HEK293 (cell line): ENCODE measurements around the gene SUSD6.

ENCODE experiments used
- CTCF ChIP-seq: fragments of 450-650 bp; formaldehyde crosslinking; IDR thresholded peaks from 2 replicates; pipeline ENCODE4 v1.5.1; 2016; ENCODE audit warnings: missing biosample characterization, missing genetic modification characterization
- MYNN ChIP-seq: fragments of 450-650 bp; formaldehyde crosslinking; IDR thresholded peaks from 2 replicates; pipeline ENCODE4 v1.5.1; 2016; ENCODE audit warnings: missing biosample characterization, missing genetic modification characterization, borderline replicate concordance
- ZBTB21 ChIP-seq: fragments of 450-650 bp; formaldehyde crosslinking; IDR thresholded peaks from 2 replicates; pipeline ENCODE4 v1.5.1; 2017; ENCODE audit warnings: missing biosample characterization, missing genetic modification characterization
- ZFP3 ChIP-seq: fragments of 450-650 bp; formaldehyde crosslinking; IDR thresholded peaks from 2 replicates; pipeline ENCODE4 v1.5.1; 2016; ENCODE audit warnings: low read depth, missing biosample characterization, missing genetic modification characterization
- ZFP41 ChIP-seq: fragments of 450-650 bp; formaldehyde crosslinking; IDR thresholded peaks from 2 replicates; pipeline ENCODE4 v1.5.1; 2016; ENCODE audit warnings: missing biosample characterization, missing genetic modification characterization, borderline replicate concordance
- ZNF155 ChIP-seq: fragments of 450-650 bp; formaldehyde crosslinking; IDR thresholded peaks from 2 replicates; pipeline ENCODE4 v1.5.1; 2016; ENCODE audit warnings: missing biosample characterization, missing genetic modification characterization
- ZNF610 ChIP-seq: fragments of 450-650 bp; formaldehyde crosslinking; IDR thresholded peaks from 2 replicates; pipeline ENCODE4 v1.5.1; 2016; ENCODE audit warnings: missing biosample characterization, missing genetic modification characterization, borderline replicate concordance
- ZNF621 ChIP-seq: fragments of 450-650 bp; formaldehyde crosslinking; IDR thresholded peaks from 2 replicates; pipeline ENCODE4 v1.5.1; 2017; ENCODE audit warnings: missing biosample characterization, missing genetic modification characterization
- TF ChIP-seq, protein P1 (sequence below): fragments of 450-650 bp; formaldehyde crosslinking; IDR thresholded peaks from 2 replicates; pipeline ENCODE4 v1.5.1; 2017; ENCODE audit warnings: missing biosample characterization, missing genetic modification characterization
- TF ChIP-seq, protein P2 (sequence below): fragments of 450-650 bp; formaldehyde crosslinking; optimal IDR thresholded peaks from 2 replicates; pipeline ENCODE3; 2016; ENCODE audit warnings: missing biosample characterization, mild to moderate bottlenecking, missing genetic modification characterization
- TF ChIP-seq, protein P3 (sequence below): fragments of 450-650 bp; IDR thresholded peaks from 2 replicates; pipeline ENCODE4 v1.5.1; 2018; ENCODE audit warnings: missing biosample characterization, missing genetic modification characterization
- TF ChIP-seq, protein P4 (sequence below): fragments of 450-650 bp; formaldehyde crosslinking; IDR thresholded peaks from 2 replicates; pipeline ENCODE4 v1.5.1; 2016; ENCODE audit warnings: missing biosample characterization, missing genetic modification characterization

DNA sequence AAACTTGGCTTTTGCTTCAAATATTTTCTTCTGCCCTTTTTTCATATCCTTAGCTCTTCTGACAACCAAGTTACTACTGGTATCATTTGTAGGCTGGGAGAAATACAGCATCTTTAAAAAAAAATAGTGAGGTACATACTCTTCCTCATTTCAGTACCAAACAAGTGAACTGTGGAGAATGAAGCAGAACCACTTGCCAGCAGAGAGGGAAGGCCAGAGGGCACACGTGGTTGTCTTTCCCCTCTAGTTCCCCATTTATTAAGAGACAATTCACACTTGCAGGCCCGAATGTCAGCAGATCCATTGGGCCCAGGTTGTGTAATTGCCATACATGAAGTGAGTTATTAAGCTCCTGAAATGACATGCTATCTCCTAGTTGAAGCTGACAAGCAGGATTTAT is 3.2 kb downstream of the SUSD6 start:
- no peak for TF ChIP-seq ZBTB21 (tag by site-specific recombination)
- TF ChIP-seq ZNF610 (tag by site-specific recombination), result no peak
- TF ChIP-seq, protein P1, sequence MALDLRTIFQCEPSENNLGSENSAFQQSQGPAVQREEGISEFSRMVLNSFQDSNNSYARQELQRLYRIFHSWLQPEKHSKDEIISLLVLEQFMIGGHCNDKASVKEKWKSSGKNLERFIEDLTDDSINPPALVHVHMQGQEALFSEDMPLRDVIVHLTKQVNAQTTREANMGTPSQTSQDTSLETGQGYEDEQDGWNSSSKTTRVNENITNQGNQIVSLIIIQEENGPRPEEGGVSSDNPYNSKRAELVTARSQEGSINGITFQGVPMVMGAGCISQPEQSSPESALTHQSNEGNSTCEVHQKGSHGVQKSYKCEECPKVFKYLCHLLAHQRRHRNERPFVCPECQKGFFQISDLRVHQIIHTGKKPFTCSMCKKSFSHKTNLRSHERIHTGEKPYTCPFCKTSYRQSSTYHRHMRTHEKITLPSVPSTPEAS (tag by site-specific recombination), result no peak
- TF ChIP-seq CTCF (tag by site-specific recombination), result no peak
- TF ChIP-seq ZNF155, result no peak
- TF ChIP-seq, protein P2, sequence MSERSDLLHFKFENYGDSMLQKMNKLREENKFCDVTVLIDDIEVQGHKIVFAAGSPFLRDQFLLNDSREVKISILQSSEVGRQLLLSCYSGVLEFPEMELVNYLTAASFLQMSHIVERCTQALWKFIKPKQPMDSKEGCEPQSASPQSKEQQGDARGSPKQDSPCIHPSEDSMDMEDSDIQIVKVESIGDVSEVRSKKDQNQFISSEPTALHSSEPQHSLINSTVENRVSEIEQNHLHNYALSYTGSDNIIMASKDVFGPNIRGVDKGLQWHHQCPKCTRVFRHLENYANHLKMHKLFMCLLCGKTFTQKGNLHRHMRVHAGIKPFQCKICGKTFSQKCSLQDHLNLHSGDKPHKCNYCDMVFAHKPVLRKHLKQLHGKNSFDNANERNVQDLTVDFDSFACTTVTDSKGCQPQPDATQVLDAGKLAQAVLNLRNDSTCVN, result no peak
- TF ChIP-seq, protein P3, sequence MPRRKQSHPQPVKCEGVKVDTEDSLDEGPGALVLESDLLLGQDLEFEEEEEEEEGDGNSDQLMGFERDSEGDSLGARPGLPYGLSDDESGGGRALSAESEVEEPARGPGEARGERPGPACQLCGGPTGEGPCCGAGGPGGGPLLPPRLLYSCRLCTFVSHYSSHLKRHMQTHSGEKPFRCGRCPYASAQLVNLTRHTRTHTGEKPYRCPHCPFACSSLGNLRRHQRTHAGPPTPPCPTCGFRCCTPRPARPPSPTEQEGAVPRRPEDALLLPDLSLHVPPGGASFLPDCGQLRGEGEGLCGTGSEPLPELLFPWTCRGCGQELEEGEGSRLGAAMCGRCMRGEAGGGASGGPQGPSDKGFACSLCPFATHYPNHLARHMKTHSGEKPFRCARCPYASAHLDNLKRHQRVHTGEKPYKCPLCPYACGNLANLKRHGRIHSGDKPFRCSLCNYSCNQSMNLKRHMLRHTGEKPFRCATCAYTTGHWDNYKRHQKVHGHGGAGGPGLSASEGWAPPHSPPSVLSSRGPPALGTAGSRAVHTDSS (tag by site-specific recombination), result no peak
- no peak for TF ChIP-seq MYNN
- TF ChIP-seq ZFP41, result no peak
- TF ChIP-seq, protein P4, sequence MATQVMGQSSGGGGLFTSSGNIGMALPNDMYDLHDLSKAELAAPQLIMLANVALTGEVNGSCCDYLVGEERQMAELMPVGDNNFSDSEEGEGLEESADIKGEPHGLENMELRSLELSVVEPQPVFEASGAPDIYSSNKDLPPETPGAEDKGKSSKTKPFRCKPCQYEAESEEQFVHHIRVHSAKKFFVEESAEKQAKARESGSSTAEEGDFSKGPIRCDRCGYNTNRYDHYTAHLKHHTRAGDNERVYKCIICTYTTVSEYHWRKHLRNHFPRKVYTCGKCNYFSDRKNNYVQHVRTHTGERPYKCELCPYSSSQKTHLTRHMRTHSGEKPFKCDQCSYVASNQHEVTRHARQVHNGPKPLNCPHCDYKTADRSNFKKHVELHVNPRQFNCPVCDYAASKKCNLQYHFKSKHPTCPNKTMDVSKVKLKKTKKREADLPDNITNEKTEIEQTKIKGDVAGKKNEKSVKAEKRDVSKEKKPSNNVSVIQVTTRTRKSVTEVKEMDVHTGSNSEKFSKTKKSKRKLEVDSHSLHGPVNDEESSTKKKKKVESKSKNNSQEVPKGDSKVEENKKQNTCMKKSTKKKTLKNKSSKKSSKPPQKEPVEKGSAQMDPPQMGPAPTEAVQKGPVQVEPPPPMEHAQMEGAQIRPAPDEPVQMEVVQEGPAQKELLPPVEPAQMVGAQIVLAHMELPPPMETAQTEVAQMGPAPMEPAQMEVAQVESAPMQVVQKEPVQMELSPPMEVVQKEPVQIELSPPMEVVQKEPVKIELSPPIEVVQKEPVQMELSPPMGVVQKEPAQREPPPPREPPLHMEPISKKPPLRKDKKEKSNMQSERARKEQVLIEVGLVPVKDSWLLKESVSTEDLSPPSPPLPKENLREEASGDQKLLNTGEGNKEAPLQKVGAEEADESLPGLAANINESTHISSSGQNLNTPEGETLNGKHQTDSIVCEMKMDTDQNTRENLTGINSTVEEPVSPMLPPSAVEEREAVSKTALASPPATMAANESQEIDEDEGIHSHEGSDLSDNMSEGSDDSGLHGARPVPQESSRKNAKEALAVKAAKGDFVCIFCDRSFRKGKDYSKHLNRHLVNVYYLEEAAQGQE (tag by site-specific recombination), result no peak
- no peak for TF ChIP-seq ZNF621
- no peak for TF ChIP-seq ZFP3 (tag by site-specific recombination)
